DMS79 treated with DMSO at 0.1 percent for 48 hours (cell line): ENCODE measurements around the gene EMC1.
"Not testable (repeated sequence)": the region's sequence is repeated elsewhere in the genome, so short reads cannot be mapped to it uniquely, and the experiment has no call there.

Experiments
- DNase-seq: peaks from one replicate; lab custom pipeline; 2025; lab: John Stamatoyannopoulos, UW

Gene EMC1

DNA sequence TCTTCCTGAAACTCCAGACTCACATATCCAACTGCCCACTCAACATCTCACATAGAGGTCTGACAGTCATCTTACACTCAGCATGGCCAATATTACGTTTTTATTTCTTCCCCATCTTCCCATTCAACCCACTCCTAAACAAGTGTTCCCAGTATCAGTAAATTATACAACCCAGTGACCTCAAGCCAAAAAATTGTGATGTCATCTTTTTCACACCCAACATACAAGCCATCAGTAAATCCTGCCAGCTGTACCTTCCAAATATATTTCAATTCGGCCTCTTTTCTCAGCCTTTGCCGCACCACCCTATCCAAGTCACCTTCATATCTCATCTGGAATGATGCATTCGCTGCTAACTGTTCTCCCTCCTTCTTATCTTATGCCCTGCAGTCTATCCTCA lies 60.9 kb downstream of the EMC1 start:
- DNase-seq = no peak

DNA sequence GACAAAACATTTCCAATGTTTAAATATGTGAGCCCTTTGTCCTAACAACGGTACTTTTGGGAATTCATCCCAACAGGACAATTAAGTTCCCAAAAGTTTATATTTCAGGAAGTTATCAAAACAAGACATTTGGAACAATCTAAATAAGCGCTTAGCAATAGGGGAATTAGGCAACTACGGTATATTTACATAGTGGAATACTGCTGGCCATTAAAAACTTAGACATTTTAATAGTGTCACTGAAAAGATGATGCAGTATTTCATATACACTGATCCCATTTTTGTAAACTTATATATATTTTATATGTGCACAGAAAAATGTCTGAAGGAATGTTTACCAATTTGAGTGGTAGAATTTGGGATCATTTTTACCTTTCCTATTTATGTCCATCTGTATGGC lies 62.1 kb downstream of the EMC1 start:
- no peak for DNase-seq

DNA sequence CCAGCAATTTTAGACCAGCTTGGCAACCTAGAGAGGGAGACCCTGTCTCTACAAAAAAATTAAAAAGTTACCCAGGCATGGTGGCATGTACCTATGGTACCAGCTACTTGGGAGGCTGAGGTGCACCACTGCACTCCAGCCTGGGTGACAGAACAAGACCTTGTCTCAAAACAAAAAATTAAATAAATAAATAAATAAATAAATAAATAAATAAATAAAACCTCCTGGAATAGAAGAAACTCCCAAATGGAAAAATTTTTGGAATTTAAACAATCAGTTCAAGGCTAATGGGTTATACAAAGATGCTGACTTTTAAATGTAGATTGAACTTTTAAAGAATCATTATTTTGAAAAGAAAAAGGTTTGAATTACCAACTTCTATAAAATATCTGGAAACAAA lies 63.5 kb downstream of the EMC1 start:
- DNase-seq = no peak

DNA sequence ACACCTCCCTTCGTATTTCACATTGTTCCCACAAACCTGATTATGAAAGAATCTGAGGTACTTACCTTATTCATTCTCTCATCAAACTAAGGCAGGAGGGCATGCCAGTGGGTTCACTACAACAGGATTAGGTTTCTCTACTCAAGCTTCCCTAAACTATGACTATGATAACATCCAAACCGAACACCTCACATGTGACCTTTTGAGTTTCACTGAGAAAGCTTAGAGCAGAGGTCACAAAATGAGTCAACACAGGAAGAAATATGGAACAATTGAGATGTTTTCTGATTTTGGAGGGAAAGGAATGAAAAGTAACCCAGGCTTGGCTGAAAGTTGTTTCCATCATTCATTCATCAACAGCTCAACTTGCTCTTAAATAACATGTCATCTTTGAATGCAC lies 65.3 kb downstream of the EMC1 start:
- DNase-seq = no peak

DNA sequence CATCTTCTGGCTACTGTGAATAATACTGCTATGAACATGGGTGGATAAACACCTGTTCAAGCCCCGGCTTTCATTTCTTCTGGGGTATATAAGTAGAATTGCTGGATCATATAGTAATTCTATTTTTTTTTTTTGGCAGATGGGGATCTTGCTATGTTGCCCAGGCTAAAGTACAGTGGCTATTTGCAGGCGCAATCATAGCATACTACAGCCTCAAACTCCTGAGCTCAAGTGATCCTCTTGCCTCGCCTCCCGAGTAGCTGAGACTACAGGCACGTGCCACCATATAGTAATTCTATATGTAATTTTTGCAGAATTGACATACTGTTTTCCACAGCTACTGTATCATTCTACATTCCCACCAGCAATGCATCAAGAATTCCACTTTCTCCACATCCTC lies 69.1 kb downstream of the EMC1 start:
- DNase-seq = no peak

DNA sequence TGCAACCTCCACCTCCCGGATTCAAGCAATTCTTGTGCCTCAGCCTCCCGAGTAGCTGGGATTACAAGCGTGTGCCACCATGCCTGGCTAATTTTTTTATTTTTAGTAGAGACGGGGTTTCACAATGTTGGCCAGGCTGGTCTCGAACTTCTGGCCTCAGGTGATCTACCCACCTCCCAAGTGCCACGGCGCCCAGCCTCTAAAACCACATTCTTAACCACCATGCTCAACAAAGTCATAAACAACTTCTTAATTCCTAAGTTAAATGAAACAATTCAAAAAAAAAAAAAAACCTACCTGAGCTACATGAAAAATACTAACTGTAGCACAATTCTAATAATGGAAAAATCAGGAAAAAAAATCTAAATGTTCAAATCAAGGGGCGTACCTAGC lies 71.1 kb downstream of the EMC1 start:
- not testable (repeated sequence) for DNase-seq

DNA sequence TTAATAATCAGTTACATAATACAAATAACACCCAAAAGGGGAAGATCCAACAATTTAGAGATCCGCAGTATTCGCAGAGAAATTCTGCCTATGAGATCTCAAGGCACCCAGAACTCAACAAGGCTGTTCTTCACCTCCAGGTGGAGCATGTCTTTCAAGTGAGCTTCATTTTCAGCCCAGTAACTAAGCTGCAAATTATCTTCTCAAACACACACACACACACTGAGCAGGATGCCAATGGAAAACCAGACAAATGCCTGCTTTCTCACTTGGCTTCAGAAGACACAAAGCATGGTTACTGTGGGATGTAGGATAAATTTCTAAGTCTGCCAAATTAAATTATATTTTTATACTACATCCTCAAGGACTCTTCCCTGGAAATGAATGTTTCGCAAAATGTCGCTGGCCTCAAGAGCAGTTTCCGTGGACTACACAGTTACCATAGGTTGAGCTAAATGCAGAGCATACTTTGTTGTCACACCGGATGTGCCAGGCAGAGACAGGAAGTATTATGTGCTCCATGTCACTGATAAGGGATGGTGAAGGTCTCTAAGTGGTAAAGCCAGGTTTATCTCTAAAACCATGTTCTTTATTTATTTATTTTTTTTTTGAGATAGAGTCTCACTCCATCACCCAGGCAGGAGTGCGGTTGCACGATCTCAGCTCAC lies 71.6 kb downstream of the EMC1 start:
- no peak for DNase-seq

DNA sequence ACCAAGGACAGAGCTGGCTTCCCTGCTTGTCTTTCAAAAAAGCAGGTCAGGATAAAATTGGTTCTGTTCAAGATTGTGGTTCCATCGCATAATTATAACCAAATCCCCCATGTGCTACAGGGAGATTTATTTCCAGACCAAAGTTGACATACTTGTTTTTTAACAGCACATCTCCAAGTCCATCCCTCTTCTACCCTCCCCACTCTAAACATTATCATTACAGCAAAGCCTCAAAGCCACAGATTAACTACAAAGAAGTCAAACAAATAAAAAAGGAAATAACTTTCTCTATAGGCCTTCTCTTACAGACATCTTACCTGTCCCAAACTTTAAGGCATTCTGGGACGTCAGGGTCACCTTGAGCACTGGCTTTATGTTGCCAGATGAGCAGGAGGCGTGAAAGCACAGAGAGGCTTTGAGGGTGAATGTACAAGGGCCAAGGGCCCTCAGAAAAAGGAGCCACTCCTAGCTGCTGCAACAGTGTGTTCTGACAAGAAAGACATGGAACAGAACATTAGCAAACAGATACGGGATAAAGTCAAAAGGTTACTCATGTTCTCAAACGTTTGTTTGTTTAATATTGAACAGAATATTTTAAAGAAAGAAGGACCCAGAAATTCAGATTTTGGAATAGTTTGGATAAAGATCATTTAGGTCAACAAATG lies 72.5 kb downstream of the EMC1 start:
- no peak for DNase-seq

DNA sequence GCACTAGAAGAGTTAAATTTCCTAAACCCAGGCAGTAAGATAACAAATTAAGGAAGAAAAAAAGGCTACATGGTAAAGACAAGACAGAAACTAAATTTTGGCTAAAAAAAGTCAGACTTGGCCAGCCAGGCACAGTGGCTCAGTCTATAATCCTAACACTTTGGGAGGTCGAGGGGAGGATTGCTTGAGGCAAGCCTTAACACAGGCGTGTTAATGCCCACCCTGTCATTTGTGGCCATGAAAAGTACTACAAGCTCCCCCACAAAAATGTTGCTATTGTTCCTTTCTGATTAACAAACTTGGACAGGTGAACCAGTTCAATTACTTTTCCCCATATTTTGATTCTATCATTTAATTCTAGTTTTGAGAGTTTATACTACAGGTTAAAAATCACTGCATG lies 73.5 kb downstream of the EMC1 start:
- DNase-seq = no peak

DNA sequence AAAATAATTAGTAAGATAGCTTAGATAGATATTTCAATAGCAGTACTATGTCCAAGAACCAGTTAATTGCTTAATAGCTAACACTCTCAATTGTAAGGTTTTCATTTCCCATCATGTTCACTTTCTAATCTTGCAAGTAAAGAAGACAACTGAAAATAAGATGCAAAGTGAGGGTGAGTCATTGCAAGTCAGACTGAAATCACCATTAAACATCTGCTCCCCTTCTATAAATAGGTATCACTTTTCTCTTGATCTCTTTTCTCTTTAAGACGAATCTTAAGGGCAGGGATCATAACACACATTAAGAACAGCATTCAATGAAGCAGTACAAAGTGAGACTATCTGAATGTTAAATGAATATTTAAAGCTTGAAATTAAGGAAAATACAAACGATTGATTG lies 81.7 kb downstream of the EMC1 start:
- no peak for DNase-seq

DNA sequence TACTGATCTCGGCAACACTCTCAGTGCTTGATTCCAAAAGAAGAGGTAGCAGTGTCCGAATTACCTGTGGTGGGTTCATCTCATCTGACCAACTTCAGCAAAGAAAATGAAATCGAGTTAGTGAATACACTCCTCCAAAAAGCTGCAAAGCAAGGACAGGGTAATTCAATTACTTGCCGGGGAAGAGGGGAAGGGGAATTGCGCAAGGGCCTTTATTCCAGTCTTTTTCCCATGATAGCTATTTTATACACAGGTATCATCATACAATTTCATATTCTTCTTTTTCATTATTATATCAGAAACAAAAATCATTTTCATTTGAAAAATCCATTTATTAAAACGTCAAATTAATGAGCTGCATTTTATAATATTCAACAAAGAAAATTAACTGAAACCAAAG lies 84.2 kb downstream of the EMC1 start:
- no peak for DNase-seq

DNA sequence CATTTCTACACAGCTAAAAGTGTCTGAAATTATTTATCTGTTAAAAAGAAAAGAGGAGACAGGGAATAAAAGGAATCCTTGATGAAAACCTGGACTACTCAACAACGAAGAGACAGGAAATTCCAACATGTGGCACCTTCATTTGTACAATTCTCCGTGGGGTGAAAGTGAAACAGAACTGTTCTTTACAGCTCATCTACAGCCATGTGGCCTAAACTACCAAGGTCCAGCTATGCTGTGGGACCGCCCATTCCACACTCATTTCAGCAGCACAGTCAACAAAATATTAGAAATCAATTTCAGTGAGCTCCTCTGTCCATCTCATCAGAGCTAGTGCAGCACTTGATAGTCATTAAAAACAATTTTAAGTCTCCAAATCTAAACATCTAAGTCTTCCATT lies 85.3 kb downstream of the EMC1 start:
- DNase-seq = no peak
